IPS-15b (cell line): Measurements from ENCODE around the gene VCL.

Experiments used
- H3K27me3 ChIP-seq: one replicate; pipeline ENCODE4 v1.6.1; 2013; ENCODE audit warnings: low read length; ENCODE audit not compliant: control insufficient read depth, insufficient read depth
- H3K36me3 ChIP-seq: one replicate; pipeline ENCODE4 v1.6.1; 2013; ENCODE audit warnings: low read length; ENCODE audit not compliant: control insufficient read depth, insufficient read depth
- H3K4me1 ChIP-seq: one replicate; pipeline ENCODE4 v1.6.1; 2013; ENCODE audit warnings: mild to moderate bottlenecking, low read length; ENCODE audit not compliant: control insufficient read depth, insufficient read depth
- H3K4me3 ChIP-seq: one replicate; pipeline ENCODE4 v1.5.1; 2013; ENCODE audit warnings: low read depth, low read length
- H3K9ac ChIP-seq: one replicate; pipeline ENCODE4 v1.6.1; 2013; ENCODE audit warnings: low read depth, mild to moderate bottlenecking, low read length
- H3K9me3 ChIP-seq: one replicate; pipeline ENCODE4 v1.6.1; 2013; ENCODE audit warnings: mild to moderate bottlenecking, low read length; ENCODE audit not compliant: control insufficient read depth, insufficient read depth

Gene VCL

DNA sequence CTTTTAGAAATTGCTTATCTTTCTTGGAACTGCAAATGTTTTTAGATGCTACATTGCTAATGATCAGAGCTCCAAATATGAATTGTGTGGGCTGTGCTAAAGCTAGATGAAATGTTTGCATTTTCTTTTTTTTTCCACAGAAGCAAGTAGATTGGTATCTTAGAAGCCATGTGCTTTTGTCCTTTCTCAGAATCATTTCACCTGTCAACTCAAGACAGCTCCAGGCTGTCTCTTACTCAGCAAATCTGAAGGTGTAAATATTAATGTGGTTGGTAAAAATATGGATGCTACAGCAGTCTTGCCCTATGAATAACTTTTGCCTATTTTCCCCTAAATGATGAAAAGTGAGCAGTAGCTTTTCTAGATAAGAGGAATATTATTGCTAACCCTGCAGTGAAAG, 111.5 kb downstream of the VCL start:
- no peak overlapping the region for H3K9ac ChIP-seq
- H3K9me3 ChIP-seq: no peaks in the 10 kb centered on the region
- no peak overlapping the region for H3K4me3 ChIP-seq
- no peaks in the 10 kb centered on the region for H3K4me1 ChIP-seq
- H3K36me3 ChIP-seq: peaks cover 78% of the 10 kb centered on the region
- no peaks in the 10 kb centered on the region for H3K27me3 ChIP-seq

GRCh38 chr10:74110120-74110519, 112.2 kb downstream of the VCL start:
- H3K9me3 ChIP-seq: no peaks in the 10 kb centered on the region
- no peak overlapping the region for H3K9ac ChIP-seq
- no peak overlapping the region for H3K4me3 ChIP-seq
- no peaks in the 10 kb centered on the region for H3K4me1 ChIP-seq
- H3K27me3 ChIP-seq: no peaks in the 10 kb centered on the region
- H3K36me3 ChIP-seq: peaks cover 77% of the 10 kb centered on the region

GRCh38 chr10:74111799-74112198, 113.9 kb downstream of the VCL start:
- Histone ChIP-seq H3K9ac (no peak overlapping the region), H3K36me3 (peaks cover 78% of the 10 kb centered on the region), H3K27me3 (no peaks in the 10 kb centered on the region), H3K9me3 (no peaks in the 10 kb centered on the region), H3K4me1 (no peaks in the 10 kb centered on the region), H3K4me3 (no peak overlapping the region)

GRCh38 chr10:74113546-74113945, 115.6 kb downstream of the VCL start:
- Histone ChIP-seq H3K36me3 (peaks cover 73% of the 10 kb centered on the region), H3K9me3 (no peaks in the 10 kb centered on the region), H3K27me3 (no peaks in the 10 kb centered on the region), H3K9ac (no peak overlapping the region), H3K4me3 (no peak overlapping the region), H3K4me1 (no peaks in the 10 kb centered on the region)

DNA sequence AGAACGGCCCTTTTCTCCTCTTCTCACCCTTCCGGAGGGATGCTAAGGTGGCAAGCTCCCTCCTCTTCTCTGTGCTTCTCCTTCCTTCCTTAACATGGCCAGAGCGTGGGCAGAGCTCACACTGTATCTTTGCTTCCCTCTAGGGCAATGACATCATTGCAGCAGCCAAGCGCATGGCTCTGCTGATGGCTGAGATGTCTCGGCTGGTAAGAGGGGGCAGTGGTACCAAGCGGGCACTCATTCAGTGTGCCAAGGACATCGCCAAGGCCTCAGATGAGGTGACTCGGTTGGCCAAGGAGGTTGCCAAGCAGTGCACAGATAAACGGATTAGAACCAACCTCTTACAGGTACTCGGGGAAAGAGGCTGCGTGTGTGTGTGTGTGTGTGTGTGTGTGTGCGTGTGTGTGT, 116.1 kb downstream of the VCL start:
- H3K4me1 ChIP-seq: no peaks in the 10 kb centered on the region
- H3K9me3 ChIP-seq: no peaks in the 10 kb centered on the region
- H3K27me3 ChIP-seq: no peaks in the 10 kb centered on the region
- peaks cover 77% of the 10 kb centered on the region for H3K36me3 ChIP-seq
- no peak overlapping the region for H3K4me3 ChIP-seq
- no peak overlapping the region for H3K9ac ChIP-seq

- peaks cover 51% of the 10 kb centered on the region for H3K36me3 ChIP-seq
- H3K9me3 ChIP-seq: no peaks in the 10 kb centered on the region
- no peak overlapping the region for H3K4me3 ChIP-seq
- H3K9ac ChIP-seq: no peak overlapping the region
- H3K4me1 ChIP-seq: no peaks in the 10 kb centered on the region
- H3K27me3 ChIP-seq: no peaks in the 10 kb centered on the region
These were observed 119.8 kb downstream of the VCL start for GRCh38 chr10:74117738-74118137.

DNA sequence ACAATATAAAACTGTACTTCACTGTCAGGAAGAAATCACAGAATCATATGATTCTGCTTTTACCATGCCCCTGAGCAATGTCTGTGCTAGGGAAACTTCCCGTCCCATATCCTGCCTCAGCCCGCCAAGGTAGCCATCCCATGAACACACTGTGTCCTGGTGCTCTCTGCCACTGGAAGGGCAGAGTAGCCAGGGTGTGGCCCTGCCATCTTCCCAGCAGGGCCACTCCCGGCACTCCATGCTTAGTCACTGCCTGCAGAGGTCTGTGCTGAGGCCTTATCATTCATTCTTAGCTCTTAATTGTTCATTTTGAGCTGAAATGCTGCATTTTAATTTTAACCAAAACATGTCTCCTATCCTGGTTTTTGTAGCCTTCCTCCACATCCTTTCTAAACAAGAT, 120.9 kb downstream of the VCL start:
- no peak overlapping the region for H3K9ac ChIP-seq
- H3K9me3 ChIP-seq: no peaks in the 10 kb centered on the region
- no peaks in the 10 kb centered on the region for H3K27me3 ChIP-seq
- peaks cover 41% of the 10 kb centered on the region for H3K36me3 ChIP-seq
- no peaks in the 10 kb centered on the region for H3K4me1 ChIP-seq
- no peak overlapping the region for H3K4me3 ChIP-seq

DNA sequence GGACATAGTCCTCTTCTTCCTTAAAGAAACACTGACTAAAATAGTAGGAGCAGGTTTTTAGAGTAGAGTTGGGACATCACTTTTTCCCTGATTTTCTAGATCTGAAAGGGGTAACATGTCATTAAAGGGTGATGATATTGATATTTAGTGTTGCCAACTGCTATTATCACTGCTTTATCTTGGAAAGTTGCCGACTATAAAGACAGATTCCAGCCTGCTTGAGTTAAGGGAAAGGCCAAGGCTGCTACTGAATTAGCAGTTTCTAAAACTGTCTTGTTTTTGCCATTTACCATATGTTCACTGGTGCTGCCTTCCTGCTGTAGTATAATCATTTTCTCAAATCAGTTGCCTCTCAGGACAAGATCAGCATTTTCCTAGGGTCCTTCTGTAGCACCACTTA, 123.0 kb downstream of the VCL start:
- H3K36me3 ChIP-seq: peaks cover 23% of the 10 kb centered on the region
- no peak overlapping the region for H3K9ac ChIP-seq
- H3K4me3 ChIP-seq: no peak overlapping the region
- no peaks in the 10 kb centered on the region for H3K9me3 ChIP-seq
- H3K27me3 ChIP-seq: no peaks in the 10 kb centered on the region
- H3K4me1 ChIP-seq: no peaks in the 10 kb centered on the region

GRCh38 chr10:74121368-74121767, 123.5 kb downstream of the VCL start:
- Histone ChIP-seq H3K9me3 (no peaks in the 10 kb centered on the region), H3K4me3 (no peak overlapping the region), H3K4me1 (no peaks in the 10 kb centered on the region), H3K36me3 (peaks cover 18% of the 10 kb centered on the region), H3K9ac (no peak overlapping the region), H3K27me3 (no peaks in the 10 kb centered on the region)

DNA sequence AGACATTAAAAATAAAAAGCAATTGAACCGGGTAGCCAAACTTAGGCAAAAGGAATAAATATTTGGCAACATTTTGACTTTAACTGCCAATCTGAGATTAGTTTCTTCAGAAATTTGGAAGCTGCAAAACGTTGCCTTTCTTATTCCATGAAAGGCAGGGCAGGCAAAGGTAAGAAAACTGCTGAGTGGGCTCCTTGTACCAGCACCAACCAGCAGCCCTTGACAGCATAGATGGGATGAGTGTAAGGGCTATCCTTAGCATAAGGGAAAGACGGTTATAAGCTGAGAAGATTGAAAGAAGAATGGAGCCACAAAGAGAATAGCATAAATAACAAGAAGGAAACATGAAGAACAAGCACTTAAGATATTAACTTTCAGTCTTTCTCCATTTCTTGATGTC, 124.1 kb downstream of the VCL start:
- H3K4me1 ChIP-seq: no peaks in the 10 kb centered on the region
- H3K9ac ChIP-seq: no peak overlapping the region
- H3K4me3 ChIP-seq: no peak overlapping the region
- no peaks in the 10 kb centered on the region for H3K27me3 ChIP-seq
- H3K9me3 ChIP-seq: no peaks in the 10 kb centered on the region
- H3K36me3 ChIP-seq: peaks cover 18% of the 10 kb centered on the region

GRCh38 chr10:74123081-74123480, 125.2 kb downstream of the VCL start:
- no peak overlapping the region for H3K4me3 ChIP-seq
- no peaks in the 10 kb centered on the region for H3K27me3 ChIP-seq
- peaks cover 13% of the 10 kb centered on the region for H3K36me3 ChIP-seq
- H3K9me3 ChIP-seq: no peaks in the 10 kb centered on the region
- H3K9ac ChIP-seq: no peak overlapping the region
- H3K4me1 ChIP-seq: no peaks in the 10 kb centered on the region

GRCh38 chr10:74133923-74134820, 136.3 kb downstream of the VCL start:
- Histone ChIP-seq H3K4me1 (no peaks in the 10 kb centered on the region), H3K4me3 (no peak overlapping the region), H3K36me3 (peaks cover 14% of the 10 kb centered on the region), H3K9ac (no peak overlapping the region), H3K9me3 (no peaks in the 10 kb centered on the region), H3K27me3 (no peaks in the 10 kb centered on the region)
